ENCODE data around the gene CYP4V2. TPM values are rescaled to one million over a fixed set of nuclear protein-coding genes. Genes with fewer than 3 reads are reported as not detected.

Gene CYP4V2
- total and polyA plus RNA-seq, 2 experiments from 2014 or later, result 10.5 to 16.3 TPM

DNA sequence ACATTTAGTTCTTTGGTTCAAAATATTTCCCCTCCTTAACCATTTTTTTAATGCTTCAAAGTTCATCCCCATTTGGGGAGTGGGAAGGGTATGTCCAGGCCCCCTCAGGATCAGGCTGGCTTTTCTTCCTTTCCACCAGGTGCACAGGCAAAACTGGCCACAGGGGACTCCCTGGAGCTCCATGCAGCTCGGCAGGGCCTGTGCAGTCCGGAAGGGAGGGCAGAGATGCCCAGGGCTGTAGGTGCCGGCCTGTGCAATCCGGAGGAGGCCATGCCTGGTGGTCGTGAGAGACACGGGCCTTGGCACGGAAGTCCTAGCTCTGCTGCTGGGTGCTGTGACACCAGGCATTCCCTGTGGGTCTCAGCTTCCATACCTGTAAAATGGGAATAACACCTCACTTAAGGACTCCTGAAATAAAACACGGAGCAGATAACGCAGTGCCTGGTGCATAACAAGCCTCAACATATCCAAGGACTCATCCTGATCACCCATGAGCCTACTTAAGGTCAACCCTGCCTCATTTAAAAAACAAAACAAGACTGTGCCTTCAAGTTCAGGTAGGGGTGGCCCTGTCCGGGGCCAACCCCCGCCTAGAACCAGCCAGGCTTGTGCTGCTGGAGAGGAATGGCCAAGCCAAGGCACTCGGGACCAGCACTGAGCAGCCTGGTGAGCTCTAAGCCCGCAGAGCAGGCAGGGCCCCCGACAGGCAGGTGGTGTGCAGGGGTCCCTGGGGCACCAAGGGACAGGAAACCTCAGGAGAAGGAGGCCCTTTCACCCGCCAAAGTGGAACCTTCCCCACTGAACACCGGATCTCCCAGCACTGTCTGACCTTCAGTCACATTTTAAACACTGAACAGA, 21.2 kb upstream of the CYP4V2 start:
- Histone ChIP-seq H2AFZ (no peak overlapping the region), H4K20me1 (ENCODE audit: insufficient read depth) (no peaks in the 10 kb centered on the region), H3K4me3 (no peak overlapping the region), H3K4me2 (ENCODE audit: unreplicated experiment) (no peak overlapping the region), H3K9me2 (ENCODE audit: insufficient read depth) (no peaks in the 10 kb centered on the region), H3K9me3 (ENCODE audit: low read depth) (no peaks in the 10 kb centered on the region), H3F3A (ENCODE audit: insufficient read depth) (no peaks in the 10 kb centered on the region), H3K9ac (no peak overlapping the region), H3K27me3 (replicated peaks; ENCODE audit: insufficient read depth) (no peaks in the 10 kb centered on the region), H3K27ac (no peak overlapping the region), H3K36me3 (ENCODE audit: low read depth) (no peaks in the 10 kb centered on the region), H3K79me2 (ENCODE audit: insufficient read depth) (no peaks in the 10 kb centered on the region), H3K4me1 (ENCODE audit: insufficient read depth) (no peaks in the 10 kb centered on the region)
- DNase-seq, result no peak
- TF ChIP-seq EZH2phosphoT487 (IDR thresholded peaks at IDR 0.05; ENCODE audit: insufficient read depth, low read depth), result no peak
- TF ChIP-seq EZH2 (IDR thresholded peaks at IDR 0.05; ENCODE audit: insufficient read depth, poor library complexity, severe bottlenecking), result no peak
- 65 to 71% methylated on average over 16 of the region's 16 CpGs for WGBS, 2 experiments (ENCODE audit: low coverage in 1 of 2, low lambda C conversion rate in 2 of 2, missing lambda C conversion rate in 2 of 2)
- in situ Hi-C loops (cut with MboI), result no loop called here

DNA sequence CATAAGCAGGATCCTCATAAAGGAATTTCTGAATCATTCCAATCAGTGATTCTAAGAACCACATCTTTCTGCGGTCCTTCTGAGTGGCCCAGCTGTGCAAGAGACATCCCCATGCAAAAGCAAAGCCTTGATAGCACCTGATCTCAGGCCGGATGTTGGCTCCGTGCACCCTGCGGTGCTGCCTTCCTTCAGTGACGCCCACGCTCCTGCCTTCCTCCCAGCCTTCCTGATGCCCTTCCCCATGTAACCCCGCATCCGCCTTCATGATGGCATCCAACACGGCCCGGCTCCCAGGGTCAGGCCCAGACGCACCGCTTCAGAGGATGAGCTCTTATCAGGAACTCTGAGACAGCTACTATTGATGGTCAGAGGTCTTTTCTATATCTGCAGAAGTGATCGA, 20.4 kb upstream of the CYP4V2 start:
- 76 to 77% methylated on average over 13 of the region's 13 CpGs for WGBS, 2 experiments (ENCODE audit: low coverage in 1 of 2, low lambda C conversion rate in 2 of 2, missing lambda C conversion rate in 2 of 2)
- no peak for DNase-seq
- Histone ChIP-seq H3K36me3 (ENCODE audit: low read depth) (no peaks in the 10 kb centered on the region), H3K4me1 (ENCODE audit: insufficient read depth) (no peaks in the 10 kb centered on the region), H3K9me3 (ENCODE audit: low read depth) (no peaks in the 10 kb centered on the region), H3K27ac (no peak overlapping the region), H3K4me3 (no peak overlapping the region), H3K79me2 (ENCODE audit: insufficient read depth) (no peaks in the 10 kb centered on the region), H3K9me2 (ENCODE audit: insufficient read depth) (no peaks in the 10 kb centered on the region), H3K4me2 (ENCODE audit: unreplicated experiment) (no peak overlapping the region), H3F3A (ENCODE audit: insufficient read depth) (no peaks in the 10 kb centered on the region), H3K27me3 (replicated peaks; ENCODE audit: insufficient read depth) (no peaks in the 10 kb centered on the region), H3K9ac (no peak overlapping the region), H4K20me1 (ENCODE audit: insufficient read depth) (no peaks in the 10 kb centered on the region), H2AFZ (no peak overlapping the region)
- TF ChIP-seq EZH2 (IDR thresholded peaks at IDR 0.05; ENCODE audit: insufficient read depth, poor library complexity, severe bottlenecking) (no peak), EZH2phosphoT487 (IDR thresholded peaks at IDR 0.05; ENCODE audit: insufficient read depth, low read depth) (no peak)
- in situ Hi-C loops (cut with MboI), result no loop called here

DNA sequence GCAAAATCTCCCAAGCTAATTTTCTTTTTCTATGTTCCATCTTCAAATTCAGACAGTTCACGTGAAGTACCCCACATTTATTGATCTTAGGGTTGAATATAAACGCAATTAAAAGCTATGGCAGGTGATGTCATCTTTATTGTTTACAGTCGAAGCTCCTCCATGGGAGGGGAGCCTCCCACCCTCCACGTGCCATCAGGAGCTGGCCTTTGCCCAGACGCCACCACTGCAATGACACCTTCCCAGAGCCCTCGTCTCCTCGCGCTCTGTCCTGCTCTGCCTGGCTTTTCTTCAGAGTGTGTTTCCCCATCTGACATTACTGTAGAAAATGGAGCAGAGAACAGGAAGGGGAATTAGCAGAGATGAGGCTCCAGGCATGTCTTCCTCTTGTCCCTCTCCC, 18.8 kb upstream of the CYP4V2 start:
- no CpG with 5 or more reads among the region's 8 CpGs for WGBS, 2 experiments (ENCODE audit: low coverage in 1 of 2, low lambda C conversion rate in 2 of 2, missing lambda C conversion rate in 2 of 2)
- Histone ChIP-seq H3K4me3 (no peak overlapping the region), H3K9ac (no peak overlapping the region), H3K9me2 (ENCODE audit: insufficient read depth) (no peaks in the 10 kb centered on the region), H3K4me1 (ENCODE audit: insufficient read depth) (no peaks in the 10 kb centered on the region), H3K79me2 (ENCODE audit: insufficient read depth) (no peaks in the 10 kb centered on the region), H3K27ac (no peak overlapping the region), H3K4me2 (ENCODE audit: unreplicated experiment) (no peak overlapping the region), H3K36me3 (ENCODE audit: low read depth) (no peaks in the 10 kb centered on the region), H2AFZ (no peak overlapping the region), H3K27me3 (replicated peaks; ENCODE audit: insufficient read depth) (no peaks in the 10 kb centered on the region), H4K20me1 (ENCODE audit: insufficient read depth) (no peaks in the 10 kb centered on the region), H3F3A (ENCODE audit: insufficient read depth) (no peaks in the 10 kb centered on the region), H3K9me3 (ENCODE audit: low read depth) (no peaks in the 10 kb centered on the region)
- in situ Hi-C loops (cut with MboI), result no loop called here
- no peak for DNase-seq
- no peak for TF ChIP-seq EZH2 (IDR thresholded peaks at IDR 0.05; ENCODE audit: insufficient read depth, poor library complexity, severe bottlenecking)

GRCh38 chr4:186188107-186188506, 3.3 kb upstream of the CYP4V2 start:
- Histone ChIP-seq H4K20me1 (ENCODE audit: insufficient read depth) (no peaks in the 10 kb centered on the region), H3K9ac (no peak overlapping the region), H3K9me3 (ENCODE audit: low read depth) (no peaks in the 10 kb centered on the region), H3K27me3 (replicated peaks; ENCODE audit: insufficient read depth) (no peaks in the 10 kb centered on the region), H2AFZ (no peak overlapping the region), H3K4me1 (ENCODE audit: insufficient read depth) (peaks cover 5% of the 10 kb centered on the region), H3K79me2 (ENCODE audit: insufficient read depth) (peaks cover 5% of the 10 kb centered on the region; the same call in 1 of the 2 replicates), H3K4me2 (ENCODE audit: unreplicated experiment) (no peak overlapping the region), H3F3A (ENCODE audit: insufficient read depth) (peaks cover 6% of the 10 kb centered on the region; the same call in 1 of the 2 replicates), H3K36me3 (ENCODE audit: low read depth) (no peaks in the 10 kb centered on the region), H3K4me3 (no peak overlapping the region), H3K9me2 (ENCODE audit: insufficient read depth) (no peaks in the 10 kb centered on the region), H3K27ac (no peak overlapping the region)
- no peak for TF ChIP-seq EZH2 (IDR thresholded peaks at IDR 0.05; ENCODE audit: insufficient read depth, poor library complexity, severe bottlenecking)
- no peak for TF ChIP-seq EZH2phosphoT487 (IDR thresholded peaks at IDR 0.05; ENCODE audit: insufficient read depth, low read depth)
- in situ Hi-C loops (cut with MboI), result no loop called here
- WGBS, 2 experiments (ENCODE audit: low coverage in 1 of 2, low lambda C conversion rate in 2 of 2, missing lambda C conversion rate in 2 of 2), result 60 to 65% methylated on average over 3 of the region's 3 CpGs
- no peak for DNase-seq

Data from GM23248 (cell line).